ENCODE measurements around the gene SCFD1.
"Not testable (repeated sequence)": the region's sequence is repeated elsewhere in the genome, so short reads cannot be mapped to it uniquely, and the experiment has no call there.

Gene SCFD1

GRCh38 chr14:30680036-30680435 is 57.9 kb downstream of the SCFD1 start:
- DNase-seq, result no peak

GRCh38 chr14:30680776-30681175 is 58.7 kb downstream of the SCFD1 start:
- not testable (repeated sequence) for DNase-seq

GRCh38 chr14:30681752-30682355 is 59.7 kb downstream of the SCFD1 start:
- DNase-seq, result no peak

GRCh38 chr14:30690487-30691355 is 68.6 kb downstream of the SCFD1 start:
- DNase-seq, result peak; percentile 48

- no peak for DNase-seq
These were observed 69.8 kb downstream of the SCFD1 start for GRCh38 chr14:30691751-30692398.

GRCh38 chr14:30692669-30693068 is 70.5 kb downstream of the SCFD1 start:
- no peak for DNase-seq

- DNase-seq, result no peak
These were observed 76.3 kb downstream of the SCFD1 start for GRCh38 chr14:30698463-30698862.

- DNase-seq, result no peak
These were observed 84.6 kb downstream of the SCFD1 start for GRCh38 chr14:30706704-30707103.

GRCh38 chr14:30708157-30708556 is 86.0 kb downstream of the SCFD1 start:
- no peak for DNase-seq

- DNase-seq, result no peak
These were observed 87.1 kb downstream of the SCFD1 start for GRCh38 chr14:30709201-30709600.

- DNase-seq, result no peak
These were observed 88.8 kb downstream of the SCFD1 start for GRCh38 chr14:30710876-30711275.

- DNase-seq, result no peak
These were observed 97.0 kb downstream of the SCFD1 start for GRCh38 chr14:30719137-30719536.

GRCh38 chr14:30725763-30726162 is 103.6 kb downstream of the SCFD1 start:
- DNase-seq, result no peak

- DNase-seq, result no peak
These were observed 106.4 kb downstream of the SCFD1 start for GRCh38 chr14:30728471-30728870.

- DNase-seq, result no peak
These were observed 115.8 kb downstream of the SCFD1 start for GRCh38 chr14:30737916-30738315.

- no peak for DNase-seq
These were observed 116.9 kb downstream of the SCFD1 start for GRCh38 chr14:30738978-30739377.

GRCh38 chr14:30748343-30748742 is 126.2 kb downstream of the SCFD1 start:
- no peak for DNase-seq

- DNase-seq, result no peak
These were observed 129.7 kb downstream of the SCFD1 start for GRCh38 chr14:30751646-30752416.

- no peak for DNase-seq
These were observed 131.3 kb downstream of the SCFD1 start for GRCh38 chr14:30753452-30753851.

- DNase-seq, result no peak
These were observed 132.7 kb downstream of the SCFD1 start for GRCh38 chr14:30754778-30755177.

GRCh38 chr14:30756594-30756993 is 134.5 kb downstream of the SCFD1 start:
- DNase-seq, result no peak

GRCh38 chr14:30757082-30757481 is 135.0 kb downstream of the SCFD1 start:
- DNase-seq, result no peak
